Adrenal gland (tissue), 5 donors: ENCODE results near the gene FILIP1.

Source experiments
- POLR2A ChIP-seq, 2 donors: fragments of 450-650 bp; IDR thresholded peaks; one replicate each; pipeline ENCODE4 v1.6.1; 2017; ENCODE audit warnings: antibody characterized with exemption in 2 of 2, mild to moderate bottlenecking in 2 of 2, moderate library complexity in 1 of 2
- TF ChIP-seq, protein P1 (sequence below), 6 experiments: fragments of 450-650 bp in 4 of 6; fragments of 200-600 bp in 2 of 6; sonication (generic) in 1 of 6; IDR thresholded peaks; 1 replicate in 5 of 6; 2 replicates in 1 of 6; pipeline versions ENCODE4 v1.5.1 to v1.8.0; 2016 to 2021; ENCODE audit warnings: antibody characterized with exemption in 6 of 6, mild to moderate bottlenecking in 2 of 6, moderate library complexity in 1 of 6
- donor health status: DM: no; HTN: no; CAD: no.

DNA sequence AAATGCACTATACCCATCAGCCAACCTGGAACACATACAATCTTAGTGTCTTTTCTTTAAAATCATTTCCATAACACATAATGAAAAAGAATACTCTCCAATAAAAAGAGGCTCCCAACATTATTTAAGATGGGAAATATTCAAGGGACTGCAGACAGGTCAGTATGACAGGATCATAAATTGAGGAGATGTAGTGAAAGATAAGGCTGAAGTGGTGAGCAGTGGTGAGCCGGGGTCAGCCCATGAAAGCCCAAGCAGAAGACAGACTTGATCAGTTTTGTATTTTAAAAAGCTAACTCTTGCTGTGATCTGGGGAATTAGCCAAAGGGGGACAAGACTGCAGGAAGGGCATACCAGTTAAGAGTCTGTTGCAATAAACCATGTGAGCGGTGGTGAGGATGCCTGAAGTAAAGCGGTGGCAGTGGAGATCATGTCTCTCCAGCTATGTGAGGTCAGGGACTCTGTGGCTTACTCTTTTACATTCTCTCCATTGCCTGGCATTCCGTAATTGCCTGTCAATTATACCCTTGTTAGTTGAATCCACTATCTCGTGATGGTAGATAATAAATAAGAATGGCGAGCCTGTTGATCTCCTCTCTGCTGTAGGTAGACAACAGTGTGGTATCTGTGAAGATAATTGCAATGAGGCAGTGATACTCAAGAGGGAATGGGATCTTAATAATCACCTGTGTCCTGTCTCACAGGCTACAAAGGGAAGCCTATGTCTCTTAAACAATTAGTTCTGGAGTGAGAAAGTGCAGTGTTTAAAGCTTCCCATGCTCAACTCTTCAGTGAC, 97.4 kb downstream of the FILIP1 start:
- TF ChIP-seq, protein P1, sequence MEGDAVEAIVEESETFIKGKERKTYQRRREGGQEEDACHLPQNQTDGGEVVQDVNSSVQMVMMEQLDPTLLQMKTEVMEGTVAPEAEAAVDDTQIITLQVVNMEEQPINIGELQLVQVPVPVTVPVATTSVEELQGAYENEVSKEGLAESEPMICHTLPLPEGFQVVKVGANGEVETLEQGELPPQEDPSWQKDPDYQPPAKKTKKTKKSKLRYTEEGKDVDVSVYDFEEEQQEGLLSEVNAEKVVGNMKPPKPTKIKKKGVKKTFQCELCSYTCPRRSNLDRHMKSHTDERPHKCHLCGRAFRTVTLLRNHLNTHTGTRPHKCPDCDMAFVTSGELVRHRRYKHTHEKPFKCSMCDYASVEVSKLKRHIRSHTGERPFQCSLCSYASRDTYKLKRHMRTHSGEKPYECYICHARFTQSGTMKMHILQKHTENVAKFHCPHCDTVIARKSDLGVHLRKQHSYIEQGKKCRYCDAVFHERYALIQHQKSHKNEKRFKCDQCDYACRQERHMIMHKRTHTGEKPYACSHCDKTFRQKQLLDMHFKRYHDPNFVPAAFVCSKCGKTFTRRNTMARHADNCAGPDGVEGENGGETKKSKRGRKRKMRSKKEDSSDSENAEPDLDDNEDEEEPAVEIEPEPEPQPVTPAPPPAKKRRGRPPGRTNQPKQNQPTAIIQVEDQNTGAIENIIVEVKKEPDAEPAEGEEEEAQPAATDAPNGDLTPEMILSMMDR (IDR thresholded peaks at IDR 0.05) = no peak
- no peak for TF ChIP-seq POLR2A (IDR thresholded peaks at IDR 0.05)
